Loucy (cell line): ENCODE measurements around the gene ANKRD35.
A peak's percentile ranks its signal among the peaks of the same experiment; 100 is the strongest.

Experiments used
- H2AFZ ChIP-seq: fragments of 200-600 bp; sonication (generic); 2 replicates; pipeline ENCODE4 v1.6.0; 2016; ENCODE audit warnings: antibody characterized with exemption, mild to moderate bottlenecking, low read length, moderate library complexity
- H3F3A ChIP-seq: fragments of 200-600 bp; 2 replicates; pipeline ENCODE4 v1.6.0; 2016; ENCODE audit warnings: antibody characterized with exemption, low read depth, mild to moderate bottlenecking
- H3K27me3 ChIP-seq: fragments of 200-600 bp; sonication (generic); 2 replicates; pipeline ENCODE4 v1.6.1; 2014; ENCODE audit warnings: low read length, mild to moderate bottlenecking; ENCODE audit not compliant: insufficient read depth, poor library complexity, severe bottlenecking
- H3K36me3 ChIP-seq: fragments of 200-600 bp; sonication (generic); 2 replicates; pipeline ENCODE4 v1.6.1; 2016; ENCODE audit warnings: low read length; ENCODE audit not compliant: insufficient read depth
- H3K4me1 ChIP-seq: fragments of 200-600 bp; sonication (generic); 2 replicates; pipeline ENCODE4 v1.5.1; 2014; ENCODE audit warnings: low read length, mild to moderate bottlenecking; ENCODE audit not compliant: insufficient read depth, poor library complexity, severe bottlenecking
- H3K4me2 ChIP-seq: fragments of 200-600 bp; sonication (generic); 2 replicates; pipeline ENCODE4 v1.6.0; 2014; ENCODE audit warnings: antibody characterized with exemption, low read length, low read depth, mild to moderate bottlenecking; ENCODE audit not compliant: poor library complexity, severe bottlenecking
- H3K4me3 ChIP-seq: fragments of 200-600 bp; sonication (generic); 2 replicates; pipeline ENCODE4 v1.5.1; 2014; ENCODE audit warnings: low read length, mild to moderate bottlenecking, mixed read lengths; ENCODE audit not compliant: poor library complexity, severe bottlenecking
- H3K79me2 ChIP-seq: fragments of 200-600 bp; sonication (generic); 2 replicates; pipeline ENCODE4 v1.6.1; 2014; ENCODE audit warnings: low read length; ENCODE audit not compliant: insufficient read depth
- H3K9ac ChIP-seq: fragments of 200-600 bp; sonication (generic); 2 replicates; pipeline ENCODE4 v1.6.0; 2014; ENCODE audit warnings: mild to moderate bottlenecking, low read depth, low read length, moderate library complexity; ENCODE audit not compliant: poor library complexity, severe bottlenecking
- H3K9me2 ChIP-seq: fragments of 200-600 bp; sonication (generic); replicated peaks from 2 replicates; pipeline ENCODE4 v1.6.1; 2016; ENCODE audit warnings: low read depth, low read length, mixed read lengths
- H3K9me3 ChIP-seq: fragments of 200-600 bp; sonication (generic); 2 replicates; pipeline ENCODE4 v1.6.1; 2014; ENCODE audit warnings: mild to moderate bottlenecking, antibody characterized with exemption, low read length, low read depth; ENCODE audit not compliant: insufficient read depth
- H4K20me1 ChIP-seq: fragments of 200-600 bp; sonication (generic); 2 replicates; pipeline ENCODE4 v1.6.0; 2014; ENCODE audit warnings: antibody characterized with exemption, low read length, mild to moderate bottlenecking; ENCODE audit not compliant: insufficient read depth, poor library complexity, severe bottlenecking
- CTCF ChIP-seq: fragments of 200-600 bp; sonication (generic); conservative IDR thresholded peaks from 2 replicates; pipeline ENCODE4 v1.5.1; 2014; ENCODE audit warnings: mild to moderate bottlenecking, antibody characterized with exemption, low read length
- EZH2phosphoT487 ChIP-seq: fragments of 200-600 bp; IDR thresholded peaks from 2 replicates; pipeline ENCODE4 v1.6.1; 2018; ENCODE audit warnings: antibody characterized with exemption, mild to moderate bottlenecking, moderate library complexity, borderline replicate concordance

The ANKRD35 gene

GRCh38 chr1:145916745-145917144 is 31.1 kb upstream of the ANKRD35 start:
- Histone ChIP-seq H3K9me3 (no peaks in the 10 kb centered on the region), H2AFZ (no peak overlapping the region), H3K4me1 (peaks cover 14% of the 10 kb centered on the region), H3K79me2 (peaks cover 12% of the 10 kb centered on the region; the same call in 1 of the 2 replicates), H3K4me2 (peak overlapping the region; percentile 86), H4K20me1 (no peaks in the 10 kb centered on the region), H3K36me3 (peaks cover 7% of the 10 kb centered on the region; the same call in 1 of the 2 replicates), H3F3A (0 out of 2 replicates have a peak, but pooled peaks cover 7% of the 10 kb centered on the region), H3K9ac (no peak overlapping the region), H3K9me2 (no peaks in the 10 kb centered on the region), H3K4me3 (no peak overlapping the region), H3K27me3 (no peaks in the 10 kb centered on the region)
- TF ChIP-seq CTCF (no peak), EZH2phosphoT487 (no peak)

DNA sequence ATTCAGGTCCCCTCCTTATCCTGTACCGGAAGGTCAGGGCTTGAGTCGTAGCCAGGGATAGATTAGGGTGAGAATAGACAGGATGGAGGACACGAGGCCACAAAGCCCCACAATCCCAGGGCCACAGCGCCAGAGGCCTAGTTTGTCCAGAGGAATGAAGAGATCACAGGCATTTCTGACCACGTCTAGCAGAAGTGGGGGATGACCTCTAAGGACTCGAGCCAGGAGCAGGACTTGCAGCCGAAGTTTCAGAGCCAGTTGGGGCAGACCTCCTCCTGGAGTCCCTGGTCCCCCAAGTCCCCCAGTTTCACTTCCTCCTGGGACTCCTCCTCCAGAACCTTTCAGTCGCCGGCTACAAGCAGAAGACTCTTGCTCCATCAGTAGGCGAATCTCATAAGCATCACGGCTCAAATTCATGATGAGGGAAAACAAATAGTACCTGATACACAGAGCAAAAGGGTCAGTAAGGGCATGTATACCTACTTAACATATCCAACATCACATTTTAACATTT is 26.5 kb upstream of the ANKRD35 start:
- Histone ChIP-seq H4K20me1 (no peaks in the 10 kb centered on the region), H3K9me2 (no peaks in the 10 kb centered on the region), H3K4me2 (no peak overlapping the region), H2AFZ (no peak overlapping the region), H3K9ac (no peak overlapping the region), H3K36me3 (peaks cover 18% of the 10 kb centered on the region; the same call in 1 of the 2 replicates), H3K4me1 (peaks cover 7% of the 10 kb centered on the region), H3K27me3 (no peaks in the 10 kb centered on the region), H3F3A (no peaks in the 10 kb centered on the region), H3K9me3 (no peaks in the 10 kb centered on the region), H3K79me2 (no peaks in the 10 kb centered on the region; the same call in 1 of the 2 replicates), H3K4me3 (no peak overlapping the region)
- no peak for TF ChIP-seq EZH2phosphoT487
- no peak for TF ChIP-seq CTCF

- H3K36me3 ChIP-seq: peaks cover 18% of the 10 kb centered on the region; the same call in 1 of the 2 replicates
- no peaks in the 10 kb centered on the region for H3F3A ChIP-seq
- H3K9me3 ChIP-seq: no peaks in the 10 kb centered on the region
- no peaks in the 10 kb centered on the region for H3K79me2 ChIP-seq
- H3K4me1 ChIP-seq: peaks cover 7% of the 10 kb centered on the region
- H3K9ac ChIP-seq: no peak overlapping the region
- H3K4me3 ChIP-seq: no peak overlapping the region
- no peaks in the 10 kb centered on the region for H4K20me1 ChIP-seq
- H2AFZ ChIP-seq: no peak overlapping the region
- TF ChIP-seq CTCF (no peak), EZH2phosphoT487 (no peak)
- no peaks in the 10 kb centered on the region for H3K27me3 ChIP-seq
- H3K9me2 ChIP-seq: no peaks in the 10 kb centered on the region
- no peak overlapping the region for H3K4me2 ChIP-seq
Observed at GRCh38 chr1:145908653-145909052, 23.0 kb upstream of the ANKRD35 start.
